Posterior cingulate gyrus (tissue), 11 donors: Measurements from ENCODE around the gene ACP5.
"Not testable (repeated sequence)": the region's sequence is repeated elsewhere in the genome, so short reads cannot be mapped to it uniquely, and the experiment has no call there.

Source experiments
- DNase-seq, 10 donors: peaks; one replicate each; pipeline versions ENCODE4 v3.0.0 to v3.0.0-alpha.2; 2020 to 2021; ENCODE audit warnings: mixed read lengths in 3 of 10
- intact Hi-C: fragments of 100-400 bp; cut with DNase I; formaldehyde crosslinking; loops from one replicate; pipeline ENCODE4 v1.15.1; 2023

ACP5 gene

GRCh38 chr19:11581740-11582139, 4.3 kb upstream of the ACP5 start:
- no peak for DNase-seq
- intact Hi-C loops, result no loop called here

GRCh38 chr19:11580116-11580515, 2.7 kb upstream of the ACP5 start:
- no peak for DNase-seq
- intact Hi-C loops, result no loop called here

- DNase-seq, result peak in 1 of 10 donors; percentile 64
- intact Hi-C loops, result no loop called here
These were observed 1.1 kb upstream of the ACP5 start for GRCh38 chr19:11578258-11579142.

- DNase-seq, result no peak
- intact Hi-C loops, result no loop called here
These were observed 1.2 kb downstream of the ACP5 start for GRCh38 chr19:11576227-11576626.

DNA sequence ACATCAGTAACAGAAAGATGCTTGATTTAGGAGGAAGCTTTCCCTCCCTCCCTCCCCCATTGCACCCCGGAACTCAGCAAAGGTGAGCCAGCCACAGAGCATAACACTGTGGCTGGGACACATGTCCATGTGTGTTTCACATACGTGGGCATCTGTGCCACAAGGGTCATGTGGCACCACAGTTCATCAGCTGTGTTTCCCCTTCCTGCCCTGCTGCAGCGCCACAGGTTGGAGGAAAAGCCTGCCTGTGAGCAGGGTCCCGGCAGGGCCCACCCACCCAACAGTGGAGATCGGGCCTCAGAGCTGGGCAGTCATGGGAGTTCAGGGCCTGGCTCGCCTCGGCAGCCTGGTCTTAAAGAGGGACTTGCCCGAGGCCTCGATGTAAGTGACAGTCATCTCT, 2.8 kb downstream of the ACP5 start:
- intact Hi-C loops, result no loop called here
- DNase-seq, result no peak

DNA sequence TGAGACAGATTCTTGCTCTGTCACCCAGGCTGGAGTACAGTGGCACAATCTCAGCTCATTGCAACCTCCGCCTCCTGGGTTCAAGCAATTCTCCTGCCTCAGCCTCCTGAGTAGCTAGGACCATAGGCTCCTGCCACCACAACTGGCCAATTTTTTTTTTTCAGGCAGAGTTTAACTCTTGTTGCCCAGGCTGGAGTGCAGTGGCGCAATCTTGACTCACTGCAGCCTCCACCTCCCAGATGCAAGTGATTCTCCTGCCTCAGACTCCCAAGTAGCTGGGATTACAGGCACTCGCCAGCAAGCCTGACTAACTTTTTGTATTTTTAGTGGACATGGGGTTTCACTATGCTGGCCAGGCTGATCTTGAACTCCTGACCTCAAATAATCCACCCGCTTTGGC, 3.7 kb downstream of the ACP5 start:
- DNase-seq, intact Hi-C loops: not testable (repeated sequence)

- DNase-seq, intact Hi-C loops: not testable (repeated sequence)
These were observed 4.1 kb downstream of the ACP5 start for GRCh38 chr19:11573354-11573753.

GRCh38 chr19:11570039-11570462, 7.4 kb downstream of the ACP5 start:
- intact Hi-C loops, result no loop called here
- no peak for DNase-seq

- intact Hi-C loops, result no loop called here
- no peak for DNase-seq
These were observed 11.3 kb downstream of the ACP5 start for GRCh38 chr19:11566164-11566563.

DNA sequence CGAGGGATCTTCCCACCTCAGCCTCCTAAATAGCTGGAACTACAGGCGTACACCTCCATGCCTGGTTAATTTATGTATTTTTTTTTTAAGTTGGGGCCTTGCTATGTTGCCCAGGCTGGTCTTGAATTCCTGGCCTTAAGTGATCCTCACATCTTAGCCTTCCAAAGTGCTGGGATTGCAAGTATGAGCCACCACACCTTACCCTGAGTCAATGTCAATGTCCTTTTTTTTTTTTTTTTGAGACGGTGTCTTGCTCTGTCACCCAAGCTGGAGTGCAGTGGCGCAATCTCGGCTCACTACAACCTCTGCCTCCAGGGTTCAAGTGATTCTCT, 11.8 kb downstream of the ACP5 start:
- DNase-seq, intact Hi-C loops: not testable (repeated sequence)

DNA sequence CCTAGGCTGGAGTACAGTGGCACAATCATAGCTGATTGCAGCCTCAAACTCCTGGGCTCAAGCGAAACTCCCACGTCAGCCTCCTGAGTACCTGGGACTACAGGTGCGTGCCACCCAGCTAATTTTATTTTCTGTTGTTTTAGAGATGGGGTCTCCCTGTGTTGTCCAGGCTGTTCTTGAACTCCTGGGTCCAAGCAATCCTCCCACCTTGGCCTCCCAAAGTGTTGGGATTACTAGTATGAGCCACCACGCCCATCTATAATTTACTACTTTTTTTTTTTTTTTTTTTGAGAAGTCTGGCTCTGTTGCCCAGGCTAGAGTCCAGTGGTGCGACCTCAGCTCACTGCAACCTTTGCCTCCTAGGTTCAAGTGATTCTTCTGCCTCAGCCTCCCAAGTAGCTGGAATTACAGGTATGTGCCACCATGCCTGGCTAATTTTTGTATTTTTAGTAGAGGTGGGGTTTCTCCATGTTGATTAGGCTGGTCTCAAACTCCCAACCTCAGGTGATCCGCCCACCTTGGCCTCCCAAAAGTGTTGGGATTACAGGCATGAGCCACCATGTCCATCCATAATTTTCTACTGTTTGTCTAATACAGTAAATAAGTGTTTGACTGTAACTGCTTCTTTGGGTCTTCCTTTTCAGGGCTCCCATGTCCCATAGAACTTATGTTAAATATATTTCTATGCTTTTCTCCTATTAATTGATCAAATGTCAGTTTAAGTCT, 13.2 kb downstream of the ACP5 start:
- DNase-seq, intact Hi-C loops: not testable (repeated sequence)

DNA sequence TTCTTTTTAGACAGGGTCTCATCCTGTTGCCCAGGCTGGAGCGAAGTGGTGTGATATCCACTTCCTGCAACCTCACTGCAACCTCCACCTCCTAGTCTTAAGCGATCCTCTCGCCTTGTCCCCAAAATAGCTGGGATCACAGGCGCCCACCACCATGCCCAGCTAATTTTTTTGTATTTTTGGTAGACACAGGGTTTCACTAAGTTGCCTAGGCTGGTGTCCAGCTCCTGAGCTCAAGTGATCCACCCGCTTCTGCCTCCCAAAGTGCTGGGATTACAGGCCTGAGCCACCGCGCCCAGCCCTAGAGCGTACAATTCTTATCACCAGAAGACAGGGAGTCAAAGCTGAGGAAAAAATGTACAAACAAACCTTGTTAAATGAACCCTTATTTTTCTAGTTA, 13.9 kb downstream of the ACP5 start:
- intact Hi-C loops, result no loop called here

DNA sequence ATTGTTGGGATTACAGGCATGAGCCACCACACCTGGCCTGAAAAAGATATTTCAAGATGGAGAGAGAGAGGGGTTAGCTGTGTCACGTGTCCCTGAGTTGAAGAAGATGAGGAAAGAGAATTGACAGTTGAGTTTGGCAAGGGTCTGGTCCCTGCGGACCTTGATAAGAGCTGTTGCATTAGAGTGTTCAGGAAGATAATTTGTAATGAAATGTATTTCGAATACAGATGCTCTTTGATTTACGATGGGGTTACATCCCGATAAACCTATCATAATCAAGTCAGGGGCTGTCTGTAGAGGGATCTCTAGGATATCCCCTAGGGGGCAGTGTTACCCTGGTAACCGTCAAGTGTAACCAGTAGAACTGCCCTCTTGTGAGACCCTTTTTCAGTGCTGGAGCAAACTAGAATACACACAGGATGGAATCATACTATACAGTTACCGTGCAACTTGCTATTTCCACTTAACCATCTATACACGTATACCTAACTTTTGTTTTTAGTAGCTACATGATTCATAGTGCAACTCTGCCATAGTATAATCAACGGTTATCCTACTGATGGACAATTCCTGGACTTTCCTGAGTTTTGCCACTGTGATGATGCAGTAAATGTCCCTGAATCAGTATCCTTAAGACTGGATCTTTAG, 16.9 kb downstream of the ACP5 start:
- intact Hi-C loops, result no loop called here
- peak in 2 of 10 donors; percentile 42 to 72 for DNase-seq

More for the DNA sequence above, 13.9 kb downstream of the ACP5 start:
- no peak for DNase-seq

DNA sequence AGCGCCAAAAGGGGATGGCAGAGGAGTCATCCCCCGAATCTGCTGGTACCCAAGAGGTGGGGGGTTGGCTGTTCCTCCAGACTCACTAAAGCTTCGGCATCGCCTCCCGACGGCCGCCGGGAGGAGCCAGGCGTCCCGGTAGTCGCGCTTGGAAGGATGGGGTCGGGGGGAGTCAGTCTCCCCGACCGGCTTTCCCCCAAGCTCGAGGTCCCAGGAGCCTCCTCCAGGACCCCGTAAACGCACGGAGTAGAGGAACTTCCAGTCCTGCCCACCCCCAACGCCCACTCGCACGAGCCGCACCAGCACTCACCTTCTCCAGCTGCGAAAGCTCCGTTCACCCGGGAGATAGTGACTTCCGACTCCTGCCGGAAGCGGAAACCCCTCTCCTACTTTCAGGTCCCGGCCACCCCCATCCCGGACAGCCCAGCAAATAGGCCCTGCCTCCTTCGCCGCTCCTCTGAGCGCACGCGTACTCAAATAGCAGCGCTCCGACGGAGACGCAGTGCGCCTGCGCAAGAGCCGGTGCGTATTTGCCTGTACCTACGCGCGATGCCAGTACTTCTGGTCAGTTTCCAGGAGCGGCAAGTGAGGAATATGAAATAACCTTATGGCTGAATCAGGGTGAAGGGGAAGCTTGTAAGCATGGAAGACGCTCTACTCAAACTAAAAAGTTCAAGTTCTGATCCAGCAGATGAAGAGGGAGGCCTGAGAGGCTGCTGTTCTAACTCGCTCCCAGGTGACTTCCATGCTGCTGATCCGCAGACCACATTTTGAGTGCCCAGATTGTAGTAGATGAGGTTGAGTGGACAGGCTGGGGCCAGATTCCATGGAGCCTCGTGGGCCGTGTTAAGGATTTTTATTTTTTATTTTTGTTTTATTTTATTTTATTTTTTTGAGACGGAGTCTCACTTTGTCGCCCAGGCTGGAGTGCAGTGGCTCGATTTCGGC, 18.3 kb downstream of the ACP5 start, which contains the start of gene ELOF1:
Gene ELOF1, minus strand, starts transcription at position 350 of the 948 bp plus-strand sequence. CDS start 4,883 bp downstream, outside the sequence.
- intact Hi-C loops, result loop anchor here (5.0 kb wide), 2 partner anchors 33 to 52 kb away; partner anchors contain the start of gene ZNF653
- peak; percentile 95 to 100 (median 98) for DNase-seq

GRCh38 chr19:11556634-11557420, 20.6 kb downstream of the ACP5 start:
- intact Hi-C loops, result loop anchor here (5.0 kb wide), 2 partner anchors 35 to 50 kb away; partner anchors contain the start of gene ZNF653
- DNase-seq, result no peak

- DNase-seq, result no peak
- intact Hi-C loops, result loop anchor here (5.0 kb wide), 2 partner anchors 37 to 48 kb away; partner anchors contain the start of gene ZNF653
These were observed 22.2 kb downstream of the ACP5 start for GRCh38 chr19:11555246-11555645.

DNA sequence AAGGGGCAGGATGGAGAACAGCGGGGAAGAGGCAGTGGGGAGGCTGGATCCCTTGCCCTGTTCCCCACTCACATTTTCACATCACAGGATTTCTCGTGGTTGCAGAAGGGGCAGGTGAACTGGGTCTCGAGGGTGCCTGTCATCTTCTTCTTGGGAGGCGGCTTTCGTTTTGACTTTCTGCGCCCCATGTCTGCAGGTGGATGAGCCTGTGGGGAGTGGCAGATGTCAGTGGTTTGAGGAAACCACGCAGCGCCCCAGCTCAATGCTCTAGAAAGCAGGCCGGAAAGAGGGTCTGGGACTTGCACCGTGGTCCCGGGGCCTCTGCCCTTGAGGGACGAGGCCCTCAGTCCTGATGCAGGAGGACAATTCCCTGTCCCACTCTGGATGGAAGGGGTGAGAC, 23.3 kb downstream of the ACP5 start:
- DNase-seq, result no peak
- intact Hi-C loops, result no loop called here

DNA sequence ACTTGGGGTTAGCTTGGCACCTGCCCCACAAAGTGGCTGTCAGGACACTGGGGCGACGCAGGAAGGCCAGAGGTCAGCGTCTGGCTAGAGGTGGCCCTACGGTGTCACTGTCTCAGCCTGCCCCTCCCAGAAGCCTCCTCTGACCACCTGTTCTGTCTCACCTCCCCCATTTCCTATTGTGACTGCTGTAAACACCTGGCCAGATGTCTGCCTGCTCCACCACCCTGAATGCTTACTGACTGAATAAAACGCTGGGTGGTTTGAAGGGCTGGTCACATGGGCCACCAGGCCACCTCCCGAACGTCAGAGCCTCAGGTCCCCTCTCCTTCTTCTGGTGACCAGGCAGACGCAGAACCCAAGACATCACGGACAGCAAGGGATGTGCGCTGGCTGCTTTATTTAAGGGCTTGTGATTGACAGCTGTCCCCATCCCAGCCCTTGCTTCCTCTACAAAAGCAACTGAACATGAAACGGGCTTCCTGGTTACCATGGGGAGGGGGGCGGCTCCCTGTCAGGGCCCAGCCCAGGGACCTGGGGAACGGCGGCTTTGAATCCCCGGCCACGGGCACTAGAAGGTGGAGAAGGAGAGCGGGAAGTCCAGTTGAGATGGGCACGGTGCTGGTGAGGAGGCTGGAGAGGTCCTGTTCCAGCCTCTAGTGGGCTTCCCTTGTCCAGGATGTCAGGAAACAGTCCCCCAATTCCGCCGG, 24.6 kb downstream of the ACP5 start:
- intact Hi-C loops, result no loop called here
- no peak for DNase-seq
